HG03342 (cell line): Measurements from ENCODE around the gene CHST12.

ENCODE experiments used
- ATAC-seq: cut with Tn5 transposase; IDR thresholded peaks from one replicate; pipeline ENCODE4 v1.9.1; 2021; ENCODE audit warnings: mild to moderate bottlenecking, moderate library complexity; ENCODE audit not compliant: unreplicated experiment

CHST12 gene

DNA sequence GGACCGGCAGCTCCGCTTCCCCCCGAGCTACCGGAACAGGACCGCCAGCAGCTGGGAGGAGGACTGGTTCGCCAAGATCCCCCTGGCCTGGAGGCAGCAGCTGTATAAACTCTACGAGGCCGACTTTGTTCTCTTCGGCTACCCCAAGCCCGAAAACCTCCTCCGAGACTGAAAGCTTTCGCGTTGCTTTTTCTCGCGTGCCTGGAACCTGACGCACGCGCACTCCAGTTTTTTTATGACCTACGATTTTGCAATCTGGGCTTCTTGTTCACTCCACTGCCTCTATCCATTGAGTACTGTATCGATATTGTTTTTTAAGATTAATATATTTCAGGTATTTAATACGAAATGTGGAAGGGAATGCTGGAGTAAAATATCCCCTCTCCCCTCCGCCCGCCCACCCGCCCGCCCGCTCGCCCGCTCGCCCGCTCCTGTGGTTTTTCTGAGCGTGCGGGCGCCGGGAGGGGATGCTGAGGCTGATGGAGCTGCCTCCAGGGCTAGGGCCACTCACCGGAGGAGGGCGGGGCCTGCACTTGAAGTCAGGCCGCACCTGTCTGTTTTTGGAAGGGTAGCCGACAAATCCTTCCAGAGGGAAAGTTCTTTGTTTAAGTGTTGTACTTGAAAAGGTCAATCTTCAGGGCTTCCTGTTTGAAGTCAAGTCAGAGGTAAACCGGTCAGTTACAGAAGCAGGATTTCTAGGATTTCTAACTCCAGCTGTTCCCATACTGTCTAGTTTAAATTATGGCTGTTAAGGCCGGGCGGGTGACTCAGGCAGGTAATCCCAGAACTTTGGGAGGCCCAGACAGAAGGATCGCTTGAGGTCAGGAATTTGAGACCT, 30.5 kb downstream of the CHST12 start:
- no peak for ATAC-seq

- ATAC-seq, result no peak
Observed at GRCh38 chr7:2435146-2435545, 31.7 kb downstream of the CHST12 start.

DNA sequence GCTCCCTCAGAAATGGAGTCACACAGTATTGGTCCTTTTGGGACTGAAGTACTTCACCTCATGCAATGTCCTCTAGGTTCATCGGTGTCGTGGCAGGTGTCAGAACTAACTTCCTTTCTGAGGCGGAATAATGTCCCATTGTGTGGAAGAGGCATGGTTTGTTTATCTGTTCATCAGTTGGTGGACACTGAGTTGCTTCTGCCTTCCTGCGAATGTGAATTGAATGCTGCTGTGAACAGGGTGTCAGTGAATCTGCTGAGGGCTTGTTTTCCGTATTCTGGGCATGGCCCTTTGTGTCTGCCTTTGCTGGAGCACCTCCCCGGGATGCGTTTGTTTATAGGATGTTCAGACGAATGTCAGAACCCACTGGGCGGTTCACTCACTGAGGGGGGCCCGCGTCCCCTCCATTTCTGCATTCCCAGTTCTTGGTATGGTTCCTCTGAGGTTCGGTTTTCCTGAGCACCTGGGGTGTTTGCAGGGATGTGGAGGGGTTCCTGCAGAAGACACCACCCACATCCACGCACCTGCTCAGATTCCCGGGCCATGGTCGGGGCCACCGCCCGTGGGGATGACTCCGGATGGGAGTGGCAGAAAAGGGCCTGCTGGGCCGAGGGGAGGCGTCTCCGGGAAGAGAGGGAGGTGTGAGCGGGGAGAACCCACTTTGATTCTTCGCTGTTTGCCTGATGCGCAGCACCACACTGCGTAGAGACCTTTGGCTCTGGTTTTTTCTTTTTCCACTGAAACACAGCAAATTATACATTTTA, 33.1 kb downstream of the CHST12 start:
- no peak for ATAC-seq

DNA sequence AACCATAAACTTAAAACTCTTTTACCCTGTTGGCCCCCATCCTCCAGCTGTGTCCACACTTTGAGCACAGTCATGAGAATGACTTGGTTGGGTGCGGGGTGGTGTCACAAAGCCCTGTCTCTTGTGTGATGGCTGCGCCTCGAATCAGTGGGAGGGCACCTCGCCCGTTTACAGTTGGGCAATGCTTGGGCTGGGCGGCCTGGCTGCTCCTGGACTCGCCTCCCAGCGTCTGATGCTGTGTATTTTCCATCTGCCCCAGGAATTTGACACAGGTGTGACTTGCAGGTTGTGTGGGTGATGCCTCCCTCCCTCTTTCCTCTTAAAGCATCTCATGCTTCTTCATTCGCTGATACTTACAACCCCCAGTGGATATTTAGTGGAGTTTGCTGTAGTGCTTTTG, 33.7 kb downstream of the CHST12 start:
- no peak for ATAC-seq

DNA sequence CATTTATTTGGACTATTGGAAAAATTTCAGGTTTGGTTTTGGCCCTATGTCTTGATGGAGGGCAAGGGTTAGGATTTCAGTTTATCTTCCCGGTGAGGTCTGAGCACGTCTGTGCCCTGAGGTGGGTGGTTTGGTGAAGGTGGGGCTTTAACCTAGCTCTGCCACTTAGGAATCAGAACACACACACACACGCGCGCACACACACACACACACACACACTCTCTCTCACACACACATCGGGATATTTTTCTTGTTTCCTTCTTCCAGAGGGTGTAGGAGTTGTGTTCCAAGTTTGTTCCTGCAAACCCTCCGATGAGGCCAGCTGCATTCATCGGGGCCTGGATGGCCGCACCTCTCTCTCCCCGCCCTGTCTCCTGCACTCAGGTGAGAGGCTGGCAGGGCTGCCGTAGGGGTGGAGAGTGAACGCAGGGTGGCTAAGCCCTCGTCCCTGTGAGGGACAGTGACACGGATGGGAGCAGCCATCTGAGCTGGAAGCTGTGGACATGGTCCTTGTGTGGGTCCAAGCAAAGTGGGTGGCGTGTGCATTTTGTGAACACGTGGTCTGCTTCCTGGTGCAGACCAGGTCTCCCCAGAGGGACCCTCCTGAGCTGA, 34.2 kb downstream of the CHST12 start:
- no peak for ATAC-seq

DNA sequence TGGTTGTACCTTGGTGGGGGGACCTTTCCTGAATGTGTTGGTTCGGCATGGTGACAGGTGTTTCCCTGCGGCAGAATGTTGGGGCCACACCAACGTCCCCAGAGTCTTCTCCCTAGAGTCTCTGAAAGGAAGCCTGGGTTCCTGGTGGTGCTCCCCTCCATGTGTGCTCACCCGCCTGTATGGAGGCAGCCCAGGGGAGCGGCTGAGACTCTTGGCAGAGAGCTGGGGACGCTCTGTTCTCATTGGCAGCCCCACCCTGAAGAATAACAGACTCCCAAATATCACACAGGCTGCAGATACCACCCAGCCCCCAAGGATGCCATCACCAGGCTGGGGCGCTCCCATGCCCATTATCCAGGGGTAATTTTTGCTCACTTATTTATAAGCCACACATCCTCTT, 34.8 kb downstream of the CHST12 start:
- ATAC-seq, result no peak

- ATAC-seq, result no peak
Observed at GRCh38 chr7:2438775-2439174, 35.4 kb downstream of the CHST12 start.

DNA sequence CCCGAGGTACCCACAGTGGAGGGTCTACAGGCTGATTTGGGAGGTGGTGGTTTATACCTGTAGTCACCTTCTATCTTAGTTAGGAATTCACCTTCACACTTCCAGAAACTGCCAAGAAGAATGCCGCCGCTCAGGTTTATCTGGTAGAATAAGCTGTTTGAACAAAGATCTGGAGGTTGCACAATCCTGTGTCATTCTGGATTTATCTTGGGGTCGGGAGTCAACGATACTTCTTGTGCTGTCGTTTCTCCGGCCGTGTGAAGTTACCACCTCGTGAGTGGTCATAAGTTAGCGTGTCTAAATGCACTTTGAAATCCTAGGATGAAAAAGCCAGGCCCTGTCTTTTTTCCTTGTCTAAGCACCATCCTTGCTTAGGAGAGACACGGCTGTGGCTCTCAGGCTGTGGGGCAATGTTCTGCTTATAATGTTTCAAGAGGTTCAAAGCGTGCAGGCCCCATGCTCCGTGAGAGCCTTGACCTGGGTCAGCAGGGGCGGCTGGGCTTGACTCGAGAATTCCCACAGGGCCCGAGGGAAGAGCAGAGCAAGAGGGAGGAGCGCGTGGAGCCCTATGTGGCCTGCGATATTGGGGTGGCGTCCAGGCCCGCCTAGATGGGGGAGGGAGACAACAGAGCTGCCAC, 37.3 kb downstream of the CHST12 start:
- ATAC-seq, result no peak

DNA sequence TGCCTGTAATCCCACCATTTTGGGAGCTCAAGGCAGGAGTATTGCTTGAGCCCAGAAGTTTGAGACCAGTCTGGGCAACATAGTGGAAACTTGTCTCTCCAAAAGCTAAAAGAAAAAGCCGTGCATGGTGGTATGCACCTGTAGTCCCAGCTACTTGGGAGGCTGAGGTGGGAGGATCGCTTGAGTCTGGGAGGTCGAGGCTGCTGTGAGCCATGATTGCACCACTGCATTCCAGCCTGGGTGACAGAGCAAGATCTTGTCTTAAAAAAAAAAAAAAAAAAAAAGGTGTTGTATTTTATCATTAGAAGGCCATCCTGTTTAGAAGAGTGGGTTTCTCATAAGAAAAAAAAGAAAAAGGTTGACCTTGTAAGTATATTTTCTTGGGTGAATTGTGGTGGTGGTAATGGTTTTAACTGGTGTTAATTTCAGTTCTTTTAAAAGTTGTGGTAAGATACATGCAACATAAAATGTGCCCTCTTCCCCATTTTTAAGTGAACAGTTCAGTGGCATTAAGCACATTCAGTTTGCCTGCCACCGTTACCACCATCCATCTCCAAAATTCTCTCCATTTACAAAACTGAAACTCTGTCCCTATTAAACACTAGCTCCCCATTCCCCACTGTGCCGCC, 38.1 kb downstream of the CHST12 start:
- no peak for ATAC-seq

DNA sequence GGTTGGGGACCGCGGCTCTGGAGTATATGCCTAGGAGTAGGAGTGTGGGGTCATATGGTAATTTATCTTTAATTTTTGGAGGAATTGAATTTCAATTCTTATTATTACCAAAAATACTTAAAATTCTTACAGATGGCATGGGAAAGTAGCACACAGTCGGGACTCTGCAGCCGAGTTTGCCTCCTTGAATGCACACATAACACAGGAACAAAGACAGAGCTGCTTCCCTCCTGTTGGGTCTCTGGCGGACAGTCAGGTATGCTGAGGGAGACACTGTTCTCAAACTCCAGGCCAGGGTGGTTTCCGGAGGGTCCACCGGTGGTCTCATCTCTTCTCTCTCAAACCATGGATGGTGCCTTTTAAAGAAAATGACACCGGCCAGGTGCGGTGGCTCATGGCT, 40.1 kb downstream of the CHST12 start:
- no peak for ATAC-seq

DNA sequence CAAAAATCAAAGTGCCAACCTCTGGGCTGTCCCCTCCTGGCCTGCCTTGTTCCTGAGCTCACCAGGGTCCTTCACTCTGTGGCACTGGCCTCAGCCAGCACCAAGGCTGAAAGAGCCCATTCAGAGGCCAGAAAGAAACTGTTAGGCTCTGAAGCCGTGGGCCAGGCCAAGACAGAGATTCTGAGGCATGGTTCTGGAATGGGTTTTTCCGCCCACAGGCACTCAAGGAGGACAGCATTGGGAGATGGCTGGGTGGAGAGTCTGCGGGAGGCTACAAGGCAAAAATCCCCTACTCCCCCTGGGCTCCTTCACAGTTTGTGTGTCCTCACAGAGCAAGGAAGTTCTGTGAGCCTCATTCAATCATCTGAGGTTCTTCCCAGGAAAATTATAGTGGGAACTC, 41.1 kb downstream of the CHST12 start:
- ATAC-seq, result no peak

DNA sequence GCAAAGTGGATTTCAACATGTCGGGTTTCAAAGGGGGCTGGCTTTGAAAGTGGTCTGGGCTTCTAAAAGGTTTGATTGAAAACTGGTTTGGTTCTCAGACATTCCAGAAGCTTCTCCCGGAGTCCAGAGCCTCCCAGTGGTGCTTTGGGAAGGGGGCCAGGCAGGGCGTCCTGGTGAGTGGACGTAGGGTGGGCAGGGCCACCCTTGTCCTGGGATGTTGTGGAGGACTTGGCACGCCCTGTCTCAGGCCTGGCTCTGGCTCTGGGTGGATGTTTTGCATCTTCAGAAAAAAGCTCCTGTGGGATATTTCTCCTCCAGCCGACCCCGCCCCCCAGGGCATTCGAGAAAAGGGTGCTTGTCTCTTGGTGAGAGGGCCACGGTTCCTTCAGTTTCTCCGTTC, 41.6 kb downstream of the CHST12 start:
- ATAC-seq, result no peak

GRCh38 chr7:2445898-2446555, 42.6 kb downstream of the CHST12 start:
- ATAC-seq, result no peak

DNA sequence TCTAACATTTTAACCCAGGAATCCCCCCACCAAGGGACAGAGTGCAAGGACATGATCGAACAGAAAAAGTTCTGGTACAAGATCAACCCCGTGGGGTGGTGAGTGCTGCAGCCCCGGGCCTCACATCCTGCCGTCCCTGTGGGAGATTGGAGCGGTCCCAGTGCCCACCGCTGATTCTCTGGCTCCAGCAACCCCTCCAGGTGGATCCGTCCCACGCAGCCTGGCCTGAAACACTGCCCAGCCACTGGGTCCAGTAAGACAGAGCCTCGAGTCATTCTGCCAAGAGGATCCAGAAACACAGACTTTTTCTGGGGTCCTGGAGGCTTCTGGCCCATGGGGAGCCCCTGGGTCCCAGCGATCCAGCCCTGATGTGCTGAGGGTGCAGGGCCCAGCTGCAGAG, 43.3 kb downstream of the CHST12 start:
- no peak for ATAC-seq

GRCh38 chr7:2450198-2451107, 47.0 kb downstream of the CHST12 start:
- no peak for ATAC-seq

DNA sequence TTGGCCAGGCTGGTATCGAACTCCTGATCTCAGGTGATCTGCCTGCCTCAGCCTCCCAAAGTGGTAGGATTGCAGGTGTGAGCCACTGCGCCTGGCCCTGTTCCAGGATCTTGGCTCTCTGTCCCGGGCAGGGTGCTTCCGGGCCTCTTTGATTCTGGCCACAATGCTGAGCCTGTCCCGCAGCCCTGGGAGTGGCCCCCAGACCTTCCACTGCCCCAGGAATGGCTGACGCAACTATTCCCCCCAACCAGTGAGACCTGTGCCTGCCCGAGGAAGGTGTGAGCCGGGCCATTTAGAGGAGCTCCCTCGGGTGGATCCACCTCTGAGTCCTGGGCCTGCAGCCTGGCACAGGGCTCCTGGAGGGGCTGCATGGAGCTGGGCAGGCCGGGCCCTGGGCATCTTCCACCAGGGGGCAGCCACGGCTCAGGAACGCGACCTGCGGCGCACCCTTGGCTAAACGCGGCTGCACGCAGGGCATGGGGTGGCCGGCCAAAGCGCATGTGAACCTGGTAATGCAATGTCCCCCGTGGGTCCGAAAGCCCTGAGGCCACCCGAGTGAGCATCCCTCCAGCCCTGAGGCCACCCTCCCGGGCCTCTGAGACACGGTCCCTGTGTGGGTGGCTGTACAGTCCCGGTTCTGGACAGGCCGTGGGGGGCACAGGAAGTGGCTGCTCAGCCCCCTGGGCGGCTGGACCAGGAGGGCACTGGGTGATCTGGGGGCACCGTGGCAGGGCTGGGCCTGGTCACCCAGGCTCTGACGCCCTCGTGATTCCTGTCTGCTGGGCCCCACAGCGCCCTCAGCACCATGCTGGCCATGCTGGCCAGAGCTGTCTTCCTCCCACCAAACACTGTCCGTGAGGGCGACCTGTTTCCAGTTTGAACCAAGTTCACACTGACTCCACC, 48.0 kb downstream of the CHST12 start:
- peak; percentile 83 for ATAC-seq

DNA sequence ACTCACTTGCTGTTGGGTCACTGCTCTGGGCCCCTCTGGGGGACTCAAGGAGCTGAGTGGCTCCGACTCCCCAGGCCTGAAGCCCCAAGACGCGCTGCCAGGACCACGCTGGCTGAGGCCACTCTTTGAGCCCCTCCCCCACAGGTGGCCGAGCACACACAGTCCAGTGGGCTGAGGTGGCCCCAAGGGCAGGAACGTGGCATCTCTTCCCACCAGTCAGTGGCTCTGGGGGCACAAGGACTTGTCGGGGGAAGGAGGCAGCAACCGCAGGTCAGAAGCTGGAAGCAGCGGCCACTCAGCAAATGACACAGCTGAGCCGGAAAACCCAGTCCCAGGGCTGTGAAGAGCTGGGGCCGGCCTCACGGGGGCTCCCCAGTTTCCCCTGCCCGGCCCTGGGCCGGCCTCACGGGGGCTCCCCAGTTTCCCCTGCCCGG, 48.7 kb downstream of the CHST12 start:
- peak; percentile 44 for ATAC-seq

DNA sequence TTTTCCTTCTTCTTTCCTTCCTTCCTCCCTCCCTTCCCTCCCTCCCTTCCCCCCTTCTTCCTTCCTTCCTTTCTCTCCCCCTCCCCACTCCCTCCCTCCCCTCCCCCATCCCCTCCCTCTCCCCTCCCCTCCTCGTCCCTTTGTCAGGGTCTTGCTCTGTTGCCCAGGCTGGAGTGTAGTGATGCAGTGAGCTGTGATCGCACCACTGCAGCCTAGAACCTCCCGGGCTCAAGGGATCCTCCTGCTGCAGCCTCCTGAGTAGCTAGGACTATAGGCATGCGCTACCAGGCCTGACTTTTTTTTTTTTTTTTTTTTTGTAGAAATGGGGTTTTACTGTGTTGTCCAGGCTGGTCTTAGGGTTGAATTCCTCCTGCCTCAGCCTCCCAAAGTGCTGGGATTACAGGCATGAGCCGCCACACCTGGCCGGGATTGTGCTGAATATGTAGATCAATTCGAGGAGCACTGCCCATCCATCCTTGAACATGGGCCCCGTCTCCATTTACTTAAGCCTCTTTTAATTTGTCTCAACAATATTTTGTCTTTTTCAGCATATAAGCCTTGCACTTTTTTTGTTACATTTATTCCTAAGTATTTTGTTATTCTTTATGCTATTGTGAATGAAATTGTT, 49.3 kb downstream of the CHST12 start:
- no peak for ATAC-seq
